ENCODE measurements around the gene AQP6. TPM values are rescaled to one million over a fixed set of nuclear protein-coding genes. Genes with fewer than 3 reads are reported as not detected.
"Not testable (repeated sequence)": the region's sequence is repeated elsewhere in the genome, so short reads cannot be mapped to it uniquely, and the experiment has no call there.

AQP6 gene
- total RNA-seq, 1 donor from 2014 or later: not detected

DNA sequence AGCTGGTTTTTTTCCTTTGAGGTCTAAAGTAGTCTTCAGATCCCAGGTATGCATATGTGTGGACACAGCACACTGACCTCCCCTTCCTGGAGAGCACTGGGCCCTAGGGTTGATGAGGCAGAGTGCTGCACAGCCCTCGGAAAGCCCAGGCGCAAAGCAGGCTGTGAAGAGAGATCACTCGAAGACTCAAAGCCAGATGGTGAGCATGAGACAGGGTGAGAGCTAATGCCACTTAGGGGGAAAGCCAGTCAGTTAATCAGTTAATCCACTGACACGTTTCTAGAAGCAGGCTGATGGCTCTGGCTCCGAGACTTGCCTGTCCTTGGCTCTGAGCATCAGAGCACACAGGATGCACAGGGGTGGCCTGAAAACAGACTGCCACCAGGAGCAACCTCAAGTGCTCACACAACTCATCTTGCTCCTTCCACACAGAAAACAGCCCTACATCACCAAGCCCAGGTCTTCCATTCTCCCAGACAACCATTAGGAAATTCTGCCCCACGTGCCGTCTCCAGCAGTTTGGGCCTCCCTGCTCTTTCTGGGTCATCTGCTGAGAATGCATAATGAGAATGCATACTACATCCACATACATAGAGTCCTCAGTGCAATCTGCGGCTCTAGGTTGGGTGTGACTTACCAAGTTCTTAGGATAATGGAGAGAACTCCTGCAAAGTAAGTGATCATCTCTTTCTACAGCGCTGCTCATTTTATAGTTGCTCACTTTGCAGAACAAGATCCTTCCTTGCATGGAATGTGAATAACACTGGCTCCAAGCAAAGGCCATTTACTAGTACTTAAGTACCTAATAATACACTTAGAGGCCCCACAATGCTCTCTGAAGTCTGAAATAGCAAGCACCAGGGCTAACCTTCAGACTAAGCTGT, 12.0 kb downstream of the AQP6 start:
- Histone ChIP-seq H3K27ac (replicated peaks) (peak overlapping the region; percentile 24), H3K4me1 (peaks cover 22% of the 10 kb centered on the region), H3K36me3 (no peaks in the 10 kb centered on the region), H3K9me3 (replicated peaks) (no peaks in the 10 kb centered on the region), H3K27me3 (ENCODE audit: low read depth) (no peaks in the 10 kb centered on the region), H3K4me3 (no peak overlapping the region)
- intact Hi-C loops (cut with micrococcal nuclease): no loop called here
- DNase-seq: no peak
- TF ChIP-seq, protein P1, sequence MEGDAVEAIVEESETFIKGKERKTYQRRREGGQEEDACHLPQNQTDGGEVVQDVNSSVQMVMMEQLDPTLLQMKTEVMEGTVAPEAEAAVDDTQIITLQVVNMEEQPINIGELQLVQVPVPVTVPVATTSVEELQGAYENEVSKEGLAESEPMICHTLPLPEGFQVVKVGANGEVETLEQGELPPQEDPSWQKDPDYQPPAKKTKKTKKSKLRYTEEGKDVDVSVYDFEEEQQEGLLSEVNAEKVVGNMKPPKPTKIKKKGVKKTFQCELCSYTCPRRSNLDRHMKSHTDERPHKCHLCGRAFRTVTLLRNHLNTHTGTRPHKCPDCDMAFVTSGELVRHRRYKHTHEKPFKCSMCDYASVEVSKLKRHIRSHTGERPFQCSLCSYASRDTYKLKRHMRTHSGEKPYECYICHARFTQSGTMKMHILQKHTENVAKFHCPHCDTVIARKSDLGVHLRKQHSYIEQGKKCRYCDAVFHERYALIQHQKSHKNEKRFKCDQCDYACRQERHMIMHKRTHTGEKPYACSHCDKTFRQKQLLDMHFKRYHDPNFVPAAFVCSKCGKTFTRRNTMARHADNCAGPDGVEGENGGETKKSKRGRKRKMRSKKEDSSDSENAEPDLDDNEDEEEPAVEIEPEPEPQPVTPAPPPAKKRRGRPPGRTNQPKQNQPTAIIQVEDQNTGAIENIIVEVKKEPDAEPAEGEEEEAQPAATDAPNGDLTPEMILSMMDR (IDR thresholded peaks at IDR 0.05; ENCODE audit: borderline replicate concordance): no peak

DNA sequence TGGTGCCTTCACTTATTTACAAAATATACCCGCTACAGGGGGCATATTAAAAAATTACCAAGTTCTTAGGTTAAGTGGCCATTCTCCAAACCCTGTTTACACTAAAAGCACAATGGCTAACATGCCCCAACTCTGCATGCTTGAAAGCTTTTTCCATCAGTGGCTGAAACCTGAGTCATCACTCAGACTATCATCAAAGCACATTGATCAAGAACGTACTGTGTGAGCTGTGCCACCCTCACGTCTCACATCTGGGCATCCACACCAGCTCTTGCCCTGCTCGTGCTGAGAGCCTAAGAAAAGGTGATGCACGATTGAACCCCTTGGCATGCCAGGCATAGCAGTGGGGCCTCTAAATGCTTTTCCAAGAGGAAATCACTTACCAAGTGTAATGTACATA, 13.2 kb downstream of the AQP6 start:
- no peak overlapping the region for H3K4me3 ChIP-seq
- peaks cover 7% of the 10 kb centered on the region for H3K36me3 ChIP-seq
- peaks cover 22% of the 10 kb centered on the region for H3K4me1 ChIP-seq
- intact Hi-C loops (cut with micrococcal nuclease): no loop called here
- DNase-seq: no peak
- no peaks in the 10 kb centered on the region for H3K9me3 ChIP-seq (replicated peaks)
- TF ChIP-seq, protein P1 (IDR thresholded peaks at IDR 0.05; ENCODE audit: borderline replicate concordance): no peak
- H3K27ac ChIP-seq (replicated peaks): no peak overlapping the region
- H3K27me3 ChIP-seq (ENCODE audit: low read depth): no peaks in the 10 kb centered on the region

DNA sequence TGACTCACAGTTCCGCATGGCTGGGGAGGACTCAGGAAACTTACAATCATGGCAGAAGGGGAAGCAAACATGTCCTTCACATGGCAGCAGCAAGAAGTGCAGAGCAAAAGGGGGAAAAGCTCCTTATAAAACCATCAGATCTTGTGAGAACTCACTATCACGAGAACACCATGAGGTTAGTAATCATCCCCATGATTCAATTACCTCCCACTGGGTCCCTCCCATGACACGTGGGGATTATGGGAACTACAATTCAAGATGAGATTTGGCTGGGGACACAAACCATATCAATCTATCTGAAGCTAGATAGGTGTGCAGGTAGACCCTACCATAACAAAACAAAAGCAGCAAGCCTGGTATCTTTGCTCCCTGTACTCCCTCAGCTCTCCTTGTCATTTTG, 13.7 kb downstream of the AQP6 start:
- DNase-seq; H3K27ac ChIP-seq (replicated peaks); intact Hi-C loops (cut with micrococcal nuclease); H3K9me3 ChIP-seq (replicated peaks); H3K36me3 ChIP-seq; H3K27me3 ChIP-seq (ENCODE audit: low read depth); H3K4me3 ChIP-seq: not testable (repeated sequence)
- H3K4me1 ChIP-seq: peaks cover 22% of the 10 kb centered on the region

DNA sequence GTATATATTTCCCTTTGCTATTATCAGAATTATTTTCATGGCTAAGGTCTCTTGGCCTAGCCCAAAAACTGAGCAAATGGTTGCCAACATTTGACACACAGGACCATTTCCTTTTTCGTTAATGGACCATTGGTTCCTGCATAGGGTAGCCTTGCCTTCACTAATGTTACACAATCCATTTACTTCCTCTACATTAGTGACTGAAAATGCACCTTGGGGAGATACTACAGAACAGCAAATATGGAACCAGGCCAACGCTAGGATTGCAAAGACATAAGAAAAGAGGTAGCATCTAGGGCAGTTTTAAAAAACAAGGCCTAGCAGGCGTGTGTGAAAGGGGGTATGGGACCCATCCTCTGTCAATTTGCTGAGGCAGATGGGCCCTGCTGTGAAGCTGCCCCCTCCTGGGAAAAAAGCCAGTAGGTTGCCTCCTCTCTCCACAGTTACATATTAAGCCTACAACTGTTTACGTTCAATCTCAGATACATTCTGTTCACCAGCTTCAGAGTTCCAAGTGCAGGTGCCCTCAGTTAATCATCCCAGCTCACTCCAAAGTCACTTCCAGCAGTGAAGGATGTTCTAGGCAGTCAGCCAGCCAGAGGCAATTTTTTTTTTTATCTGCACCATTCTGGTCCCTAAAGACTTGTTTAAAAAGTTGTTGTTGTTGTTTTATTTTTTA, 15.0 kb downstream of the AQP6 start:
- peaks cover 16% of the 10 kb centered on the region for H3K36me3 ChIP-seq
- no peak overlapping the region for H3K4me3 ChIP-seq
- intact Hi-C loops (cut with micrococcal nuclease): no loop called here
- peaks cover 22% of the 10 kb centered on the region for H3K4me1 ChIP-seq
- TF ChIP-seq, protein P1 (IDR thresholded peaks at IDR 0.05; ENCODE audit: borderline replicate concordance): no peak
- H3K27me3 ChIP-seq (ENCODE audit: low read depth): no peaks in the 10 kb centered on the region
- no peaks in the 10 kb centered on the region for H3K9me3 ChIP-seq (replicated peaks)
- peak overlapping the region; percentile 7 for H3K27ac ChIP-seq (replicated peaks)
- DNase-seq: no peak

DNA sequence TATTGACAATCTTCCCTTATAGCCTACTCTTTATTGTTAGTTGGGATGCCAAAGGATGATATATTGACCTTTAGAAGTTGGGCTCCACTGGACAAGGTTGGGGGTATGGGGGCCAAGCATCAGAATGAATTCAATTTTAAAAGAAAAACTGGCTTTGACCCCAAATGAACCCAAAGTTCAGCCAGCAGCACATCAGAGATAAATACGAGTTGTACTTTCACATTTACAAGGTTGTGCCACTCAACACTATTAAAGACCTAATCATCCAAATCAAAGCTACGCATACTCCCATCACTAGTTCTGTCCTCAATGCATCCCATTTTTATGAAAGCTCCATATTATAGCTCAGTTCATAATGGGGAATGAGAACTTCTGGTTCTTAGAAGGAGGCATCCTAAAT, 16.7 kb downstream of the AQP6 start:
- H3K36me3 ChIP-seq: peaks cover 22% of the 10 kb centered on the region
- H3K27ac ChIP-seq (replicated peaks); DNase-seq; H3K4me3 ChIP-seq; H3K27me3 ChIP-seq (ENCODE audit: low read depth); H3K9me3 ChIP-seq (replicated peaks); intact Hi-C loops (cut with micrococcal nuclease): not testable (repeated sequence)
- H3K4me1 ChIP-seq: peaks cover 12% of the 10 kb centered on the region

DNA sequence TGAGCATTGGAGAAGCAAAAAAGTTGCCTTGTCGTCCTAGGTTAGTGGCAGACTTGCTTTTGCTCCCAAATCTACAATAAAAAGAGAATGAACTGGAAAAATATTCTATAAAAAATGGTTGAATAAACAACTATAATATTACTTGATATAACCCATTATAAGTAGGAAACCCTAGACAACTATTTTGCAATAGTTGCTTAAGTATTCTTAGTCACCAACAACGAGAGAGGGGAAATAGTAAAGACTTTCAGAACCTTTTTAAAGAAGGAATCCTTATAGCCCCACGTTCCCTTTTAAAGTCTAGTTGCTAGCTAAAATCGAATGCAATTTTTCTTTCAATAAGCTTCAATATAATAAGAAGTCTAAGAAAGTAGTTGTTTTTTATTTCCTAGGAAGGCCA, 17.5 kb downstream of the AQP6 start:
- TF ChIP-seq, protein P1 (IDR thresholded peaks at IDR 0.05; ENCODE audit: borderline replicate concordance): no peak
- no peak for DNase-seq
- no peak overlapping the region for H3K27ac ChIP-seq (replicated peaks)

More for the DNA sequence above, 17.5 kb downstream of the AQP6 start:
- Histone ChIP-seq H3K4me3 (no peak overlapping the region), H3K9me3 (replicated peaks) (no peaks in the 10 kb centered on the region), H3K27me3 (ENCODE audit: low read depth) (no peaks in the 10 kb centered on the region), H3K4me1 (peaks cover 7% of the 10 kb centered on the region), H3K36me3 (peaks cover 26% of the 10 kb centered on the region)
- intact Hi-C loops (cut with micrococcal nuclease): no loop called here
